Activated naive CD4-positive, alpha-beta T cell treated with anti-CD3 and anti-CD28 coated beads, Interleukin-2, amount 10 ng/mL, durations not matched to agents 7 days and 5 days (primary cell): Measurements from ENCODE around the gene MAP4K3.
"Not testable (repeated sequence)": the region's sequence is repeated elsewhere in the genome, so short reads cannot be mapped to it uniquely, and the experiment has no call there.

ENCODE experiments used
- CTCF ChIA-PET: fragments of 350-600 bp; sonication (Branson Sonifier 250); formaldehyde crosslinking; loops from one replicate; lab custom pipeline; 2021; ENCODE audit warnings: antibody characterized with exemption; lab: Charles Lee
- DNase-seq: peaks from one replicate; pipeline ENCODE4 v3.0.0-alpha.2; 2020
- H3K27ac Mint-ChIP-seq: one replicate; pipeline ENCODE4 v1.8.0; 2021; ENCODE audit warnings: mild to moderate bottlenecking, moderate library complexity, mixed read lengths
- H3K27me3 Mint-ChIP-seq: one replicate; pipeline ENCODE4 v1.8.0; 2021; ENCODE audit warnings: mild to moderate bottlenecking, mixed read lengths
- H3K36me3 Mint-ChIP-seq: one replicate; pipeline ENCODE4 v1.8.0; 2021; ENCODE audit warnings: mixed read lengths
- H3K4me1 Mint-ChIP-seq: one replicate; pipeline ENCODE4 v1.8.0; 2021; ENCODE audit warnings: mixed read lengths
- H3K4me3 Mint-ChIP-seq: one replicate; pipeline ENCODE4 v1.8.0; 2021; ENCODE audit warnings: mild to moderate bottlenecking, moderate library complexity, mixed read lengths
- H3K9me3 Mint-ChIP-seq: one replicate; pipeline ENCODE4 v1.8.0; 2021; ENCODE audit warnings: mixed read lengths

The MAP4K3 gene

DNA sequence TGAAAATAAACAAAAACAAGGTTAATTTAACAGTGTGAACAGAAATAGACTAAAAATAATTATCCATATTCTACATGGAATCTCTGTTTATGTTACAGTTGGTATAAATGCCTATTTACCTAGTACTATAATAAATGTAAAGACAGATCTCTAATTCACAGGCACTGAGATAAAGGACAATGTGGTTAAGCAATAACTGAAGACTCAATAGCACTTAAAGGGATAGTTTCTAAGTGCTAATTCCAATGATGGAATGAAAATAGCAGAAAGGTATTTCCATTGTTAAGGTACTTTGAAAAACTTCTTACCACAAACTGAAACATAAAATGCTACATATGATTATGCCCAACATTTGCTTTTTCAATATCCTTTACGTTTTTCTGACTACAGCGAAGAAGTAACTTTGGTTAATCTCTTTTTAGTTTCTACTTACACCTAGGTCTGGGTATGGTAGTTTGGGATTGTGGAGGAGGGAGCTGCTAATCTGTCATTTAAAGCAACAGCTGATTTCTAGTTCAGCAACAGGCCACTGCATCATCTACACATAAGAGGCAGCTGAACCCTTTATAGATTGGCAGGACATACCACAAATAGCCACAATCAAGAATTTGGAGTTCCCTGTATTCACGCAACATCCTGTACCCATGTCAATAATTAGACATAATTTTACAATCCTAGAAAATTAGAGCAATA, 27.2 kb downstream of the MAP4K3 start:
- no peak overlapping the region for H3K27ac Mint-ChIP-seq
- peaks cover 9% of the 10 kb centered on the region for H3K4me1 Mint-ChIP-seq
- H3K36me3 Mint-ChIP-seq: no peaks in the 10 kb centered on the region
- H3K27me3 Mint-ChIP-seq: no peaks in the 10 kb centered on the region
- no peaks in the 10 kb centered on the region for H3K9me3 Mint-ChIP-seq
- CTCF ChIA-PET: interaction anchor here (1.1 kb wide), 1 partner anchor 38 kb away, joined by 3 read pairs; no protein-coding TSS in a partner anchor
- no peak overlapping the region for H3K4me3 Mint-ChIP-seq
- DNase-seq: no peak

- Mint-ChIP-seq H3K27ac (no peak overlapping the region), H3K36me3 (no peaks in the 10 kb centered on the region), H3K4me1 (peaks cover 9% of the 10 kb centered on the region), H3K27me3 (no peaks in the 10 kb centered on the region), H3K4me3 (no peak overlapping the region), H3K9me3 (no peaks in the 10 kb centered on the region)
- CTCF ChIA-PET: no interaction called here
- no peak for DNase-seq
These were observed 28.5 kb downstream of the MAP4K3 start for GRCh38 chr2:39408351-39409136.

GRCh38 chr2:39407516-39408296, 29.4 kb downstream of the MAP4K3 start:
- peaks cover 11% of the 10 kb centered on the region for H3K4me1 Mint-ChIP-seq
- no peak overlapping the region for H3K27ac Mint-ChIP-seq
- DNase-seq: no peak

GRCh38 chr2:39405364-39405763, 31.7 kb downstream of the MAP4K3 start:
- peaks cover 19% of the 10 kb centered on the region for H3K4me1 Mint-ChIP-seq
- H3K36me3 Mint-ChIP-seq: no peaks in the 10 kb centered on the region
- CTCF ChIA-PET: no interaction called here
- no peaks in the 10 kb centered on the region for H3K27me3 Mint-ChIP-seq
- H3K9me3 Mint-ChIP-seq: no peaks in the 10 kb centered on the region
- H3K4me3 Mint-ChIP-seq: no peak overlapping the region
- no peak for DNase-seq
- no peak overlapping the region for H3K27ac Mint-ChIP-seq

More at GRCh38 chr2:39407516-39408296, 29.4 kb downstream of the MAP4K3 start:
- CTCF ChIA-PET: no interaction called here
- Mint-ChIP-seq H3K9me3 (no peaks in the 10 kb centered on the region), H3K36me3 (no peaks in the 10 kb centered on the region), H3K4me3 (no peak overlapping the region), H3K27me3 (no peaks in the 10 kb centered on the region)

GRCh38 chr2:39403311-39403710, 33.8 kb downstream of the MAP4K3 start:
- DNase-seq: no peak
- Mint-ChIP-seq H3K4me1 (peaks cover 16% of the 10 kb centered on the region), H3K36me3 (no peaks in the 10 kb centered on the region), H3K9me3 (no peaks in the 10 kb centered on the region), H3K4me3 (no peak overlapping the region), H3K27ac (no peak overlapping the region), H3K27me3 (no peaks in the 10 kb centered on the region)
- CTCF ChIA-PET: no interaction called here

DNA sequence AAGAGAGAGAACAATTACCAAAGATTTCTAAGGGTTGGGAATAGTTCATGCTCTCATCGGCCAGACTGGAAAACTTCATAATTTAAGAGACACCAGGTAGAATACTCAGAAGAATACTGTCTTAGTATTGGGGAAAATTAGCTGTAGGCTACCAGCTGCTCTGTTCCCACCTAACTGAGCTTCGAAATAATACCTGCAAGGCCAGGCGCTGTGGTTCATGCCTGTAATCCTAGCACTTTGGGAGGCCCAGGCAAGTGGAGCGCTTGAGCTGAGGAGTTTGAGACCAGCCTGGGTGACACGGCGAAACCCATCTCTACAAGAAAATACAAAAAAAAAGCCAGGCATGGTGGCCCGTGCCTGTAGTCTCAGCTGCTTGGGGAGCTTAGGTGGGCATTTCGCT, 35.8 kb downstream of the MAP4K3 start:
- DNase-seq: no peak
- no peak overlapping the region for H3K27ac Mint-ChIP-seq
- H3K4me3 Mint-ChIP-seq: no peak overlapping the region
- no peaks in the 10 kb centered on the region for H3K9me3 Mint-ChIP-seq
- CTCF ChIA-PET: no interaction called here
- peaks cover 10% of the 10 kb centered on the region for H3K4me1 Mint-ChIP-seq
- no peaks in the 10 kb centered on the region for H3K27me3 Mint-ChIP-seq
- H3K36me3 Mint-ChIP-seq: no peaks in the 10 kb centered on the region

- Mint-ChIP-seq H3K36me3 (no peaks in the 10 kb centered on the region), H3K4me3 (no peak overlapping the region), H3K27ac (no peak overlapping the region), H3K9me3 (no peaks in the 10 kb centered on the region), H3K27me3 (no peaks in the 10 kb centered on the region), H3K4me1 (peaks cover 10% of the 10 kb centered on the region)
- CTCF ChIA-PET: no interaction called here
- DNase-seq: no peak
These were observed 37.5 kb downstream of the MAP4K3 start for GRCh38 chr2:39399570-39399969.

GRCh38 chr2:39395313-39395712, 41.8 kb downstream of the MAP4K3 start:
- Mint-ChIP-seq H3K4me3 (no peak overlapping the region), H3K9me3 (no peaks in the 10 kb centered on the region), H3K36me3 (no peaks in the 10 kb centered on the region), H3K27ac (no peak overlapping the region), H3K4me1 (no peaks in the 10 kb centered on the region), H3K27me3 (no peaks in the 10 kb centered on the region)
- CTCF ChIA-PET: interaction anchor here (0.6 kb wide), 1 partner anchor 403 kb away, joined by 3 read pairs; no protein-coding TSS in a partner anchor
- no peak for DNase-seq

DNA sequence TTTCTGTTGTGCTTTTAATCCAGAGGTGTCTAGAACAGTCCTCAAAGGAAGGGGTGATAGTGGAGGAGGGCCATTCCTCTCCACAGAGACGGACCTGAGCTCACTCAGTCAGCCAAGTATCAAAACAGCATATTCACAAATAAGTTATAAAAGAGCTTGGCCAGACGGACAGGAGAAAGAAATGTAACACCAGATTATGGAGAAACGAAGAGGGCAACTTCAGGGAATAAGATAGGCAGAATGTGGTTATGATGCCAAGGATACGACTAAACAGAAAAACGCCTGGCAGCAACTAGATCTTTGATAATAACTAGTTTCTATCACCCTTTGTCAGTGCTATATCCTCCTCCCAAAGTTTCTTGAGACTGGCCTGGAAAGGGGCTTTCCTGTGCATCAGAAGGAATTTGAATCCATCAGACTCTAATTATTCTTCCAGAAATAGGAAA, 42.5 kb downstream of the MAP4K3 start:
- H3K4me1 Mint-ChIP-seq: no peaks in the 10 kb centered on the region

DNA sequence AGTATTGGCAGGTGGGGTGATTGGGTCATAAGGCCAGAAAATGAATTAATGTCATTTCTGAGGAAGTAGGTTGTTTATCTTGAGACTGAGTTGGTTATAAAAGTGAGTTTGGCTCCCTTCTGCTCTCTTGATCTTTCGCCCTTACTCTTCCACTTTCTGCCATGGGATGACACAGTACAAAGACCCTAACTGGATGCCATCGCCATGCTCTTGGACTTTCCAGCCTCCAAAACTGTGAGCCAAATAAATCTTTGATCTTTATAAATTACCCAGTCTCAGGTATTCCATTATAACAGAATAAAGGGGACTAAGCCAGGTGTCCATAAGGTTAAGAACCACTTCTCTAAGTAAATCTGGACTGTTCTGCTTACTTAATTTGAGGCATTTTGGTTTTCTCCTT, 44.4 kb downstream of the MAP4K3 start:
- H3K27ac Mint-ChIP-seq: no peak overlapping the region
- CTCF ChIA-PET: no interaction called here
- H3K9me3 Mint-ChIP-seq: no peaks in the 10 kb centered on the region

More for the DNA sequence above, 42.5 kb downstream of the MAP4K3 start:
- CTCF ChIA-PET: interaction anchor here (0.6 kb wide), 1 partner anchor 402 kb away, joined by 3 read pairs; no protein-coding TSS in a partner anchor
- no peaks in the 10 kb centered on the region for H3K9me3 Mint-ChIP-seq
- no peak overlapping the region for H3K27ac Mint-ChIP-seq
- no peak for DNase-seq
- H3K36me3 Mint-ChIP-seq: no peaks in the 10 kb centered on the region
- no peak overlapping the region for H3K4me3 Mint-ChIP-seq
- no peaks in the 10 kb centered on the region for H3K27me3 Mint-ChIP-seq

GRCh38 chr2:39390216-39390615, 46.9 kb downstream of the MAP4K3 start:
- Mint-ChIP-seq H3K4me1 (no peaks in the 10 kb centered on the region), H3K36me3 (no peaks in the 10 kb centered on the region), H3K27ac (no peak overlapping the region), H3K9me3 (peaks cover 2% of the 10 kb centered on the region), H3K4me3 (no peak overlapping the region), H3K27me3 (no peaks in the 10 kb centered on the region)
- no peak for DNase-seq
- CTCF ChIA-PET: no interaction called here

More for the DNA sequence above, 44.4 kb downstream of the MAP4K3 start:
- H3K4me1 Mint-ChIP-seq: no peaks in the 10 kb centered on the region
- no peak for DNase-seq
- H3K27me3 Mint-ChIP-seq: no peaks in the 10 kb centered on the region
- no peaks in the 10 kb centered on the region for H3K36me3 Mint-ChIP-seq
- no peak overlapping the region for H3K4me3 Mint-ChIP-seq

GRCh38 chr2:39386064-39386463, 51.0 kb downstream of the MAP4K3 start:
- H3K4me3 Mint-ChIP-seq: no peak overlapping the region
- CTCF ChIA-PET: no interaction called here
- no peak for DNase-seq
- no peaks in the 10 kb centered on the region for H3K27me3 Mint-ChIP-seq
- peaks cover 1% of the 10 kb centered on the region for H3K36me3 Mint-ChIP-seq
- H3K27ac Mint-ChIP-seq: no peak overlapping the region
- peaks cover 2% of the 10 kb centered on the region for H3K9me3 Mint-ChIP-seq
- no peaks in the 10 kb centered on the region for H3K4me1 Mint-ChIP-seq

- Mint-ChIP-seq H3K4me1 (no peaks in the 10 kb centered on the region), H3K9me3 (peaks cover 2% of the 10 kb centered on the region), H3K4me3 (no peak overlapping the region), H3K36me3 (peaks cover 1% of the 10 kb centered on the region), H3K27ac (no peak overlapping the region), H3K27me3 (no peaks in the 10 kb centered on the region)
- no peak for DNase-seq
- CTCF ChIA-PET: no interaction called here
These were observed 51.9 kb downstream of the MAP4K3 start for GRCh38 chr2:39385172-39385571.

DNA sequence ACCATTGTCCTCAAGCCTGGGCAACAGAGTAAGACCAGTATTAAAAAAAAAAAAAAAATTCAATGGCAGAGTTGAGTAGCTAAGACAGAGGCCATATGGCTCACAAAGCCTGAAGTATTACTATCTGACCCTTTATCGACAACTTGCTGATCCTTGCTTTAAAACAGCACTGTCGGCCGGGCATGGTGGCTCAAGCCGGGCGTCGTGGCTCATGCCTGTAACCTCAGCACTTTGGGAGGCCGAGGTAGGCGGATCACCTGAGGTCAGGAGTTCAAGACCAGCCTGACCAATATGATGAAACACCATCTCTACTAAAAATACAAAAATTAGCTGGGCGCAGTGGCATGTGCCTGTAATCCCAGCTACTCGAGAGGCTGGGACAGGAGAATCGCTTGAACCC, 53.0 kb downstream of the MAP4K3 start:
- H3K9me3 Mint-ChIP-seq, H3K27me3 Mint-ChIP-seq, DNase-seq, H3K27ac Mint-ChIP-seq, CTCF ChIA-PET, H3K4me3 Mint-ChIP-seq, H3K4me1 Mint-ChIP-seq, H3K36me3 Mint-ChIP-seq: not testable (repeated sequence)
